Bronchus fibroblast of lung (primary cell): ENCODE measurements around the gene TRIM7. TPM values are rescaled to one million over a fixed set of nuclear protein-coding genes. Genes with fewer than 3 reads are reported as not detected.

Source experiments
- total RNA-seq: library from RNA; depleted of rRNA; stranded (reverse); fragments of >200 nt; gene quantifications from 2 replicates; pipeline ENCODE4 v1.2.3, GENCODE V29; 2015

TRIM7 gene
- total RNA-seq, result 5.5 and 7.6 TPM in 2 replicates

DNA sequence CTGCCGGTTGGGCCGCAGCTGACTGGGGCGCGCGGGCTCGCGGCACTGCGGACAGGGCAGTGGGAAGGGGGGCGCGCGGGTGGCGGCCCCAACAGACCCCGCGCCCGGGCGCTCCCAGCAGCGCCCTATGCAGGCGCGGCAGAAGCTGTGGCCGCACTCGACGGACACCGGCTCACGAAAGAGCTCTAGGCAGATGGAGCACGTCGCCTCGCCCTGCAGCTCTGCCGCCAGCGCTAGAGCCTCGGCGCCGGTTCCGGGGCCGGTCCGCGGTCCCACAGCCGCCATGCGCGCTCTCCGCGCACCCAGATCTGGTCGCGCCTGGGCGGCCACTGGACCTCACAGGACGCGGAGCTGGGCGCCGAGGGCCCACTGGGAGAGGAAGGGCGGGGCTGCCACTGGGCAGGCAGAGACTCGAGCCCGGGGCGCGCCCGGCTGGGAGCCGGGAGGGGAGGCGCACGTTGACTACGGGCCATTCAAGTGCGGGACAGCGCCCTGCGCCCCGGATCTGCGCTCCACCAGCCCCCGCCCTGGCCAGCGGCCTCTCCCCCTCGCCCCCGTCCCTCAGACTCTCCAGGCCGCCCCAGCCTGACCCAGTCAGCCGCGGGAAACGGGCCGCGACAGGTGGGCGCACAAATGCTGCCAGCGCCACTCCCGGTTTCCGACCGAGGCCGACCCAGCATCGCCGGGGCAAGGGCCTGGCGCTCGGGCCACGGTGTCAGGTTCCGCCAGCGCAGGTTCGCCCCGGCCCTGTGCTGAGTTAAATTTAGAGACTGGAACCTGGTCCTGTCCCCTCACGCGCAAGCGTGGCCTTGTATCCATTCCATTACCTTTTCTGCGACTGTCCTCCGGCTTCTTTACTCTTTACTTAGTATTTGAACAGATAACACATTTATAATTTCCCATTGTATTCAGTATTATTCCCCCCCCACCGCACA, at the start of gene TRIM7:
Gene TRIM7 (minus strand): TSS at position 371 of the 935 bp plus-strand sequence. CDS start 86 bp downstream, at position 285.

GRCh38 chr5:181243564-181244343, 38.8 kb upstream of the TRIM7 start, which contains the start of gene RACK1:
Gene RACK1, minus strand, starts transcription at chr5:181243906. Its CDS starts 106 bp downstream, at chr5:181243800.

GRCh38 chr5:181223058-181223728, 18.2 kb upstream of the TRIM7 start, which contains the start of gene TRIM41:
Gene TRIM41, plus strand, starts transcription at chr5:181223281. Its CDS starts 719 bp downstream, at chr5:181224000.

GRCh38 chr5:181146927-181147636, 57.9 kb downstream of the TRIM7 start, which contains the start of gene OR2V2:
Gene OR2V2, plus strand, starts transcription at chr5:181147586. Its CDS starts 7,357 bp downstream, at chr5:181154943.

Other genes starting within 250 kb of the TRIM7 start
- not detected in 2 replicates for gene BTNL3, start 216.3 kb downstream of the TRIM7 start, total RNA-seq
- not detected in 2 replicates for gene BTNL9, start 164.9 kb downstream of the TRIM7 start, total RNA-seq
- not detected in 2 replicates for gene OR2V1, start 74.0 kb downstream of the TRIM7 start, total RNA-seq
- not detected in 2 replicates for gene OR2V2, start 57.6 kb downstream of the TRIM7 start, total RNA-seq
- 12.1 and 12.2 TPM in 2 replicates for gene TRIM41, start 18.1 kb upstream of the TRIM7 start, total RNA-seq
- 3,784 and 3,832 TPM in 2 replicates for gene RACK1, start 38.7 kb upstream of the TRIM7 start, total RNA-seq
- 3.1 and 5.5 TPM in 2 replicates for gene TRIM52, start 55.9 kb upstream of the TRIM7 start, total RNA-seq
- gene OR4F3, start 162.1 kb upstream of the TRIM7 start, total RNA-seq, result not detected in 2 replicates